ENCODE data around the gene APOB.

DNA sequence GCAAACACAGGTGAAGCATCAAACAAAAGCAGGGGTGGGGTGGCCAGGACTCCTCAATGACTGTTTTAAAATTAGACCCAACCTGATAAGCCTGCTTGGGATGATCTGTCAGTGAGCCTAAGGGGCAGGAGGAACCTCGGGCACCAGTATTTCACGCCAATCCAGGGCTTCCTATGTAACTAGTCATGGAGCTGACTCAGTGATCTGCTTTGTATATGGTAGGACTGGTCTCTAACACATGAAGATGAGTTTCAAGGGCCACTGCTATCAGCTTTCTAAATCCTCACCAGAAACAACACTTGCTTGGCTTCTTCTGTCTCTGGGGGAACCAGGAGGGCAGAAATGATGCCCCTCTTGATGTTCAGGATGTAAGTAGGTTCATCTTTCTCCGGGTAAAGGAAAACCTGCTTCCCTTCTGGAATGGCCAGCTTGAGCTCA is 6.2 kb downstream of the APOB start:
- TF ChIP-seq POLR2A (IDR thresholded peaks at IDR 0.05; ENCODE audit: low read length) (no peak), GATA1 (IDR thresholded peaks at IDR 0.05; ENCODE audit: low read depth, low read length) (no peak)
